GM23248 (cell line): Measurements from ENCODE around the gene MEX3B.

ENCODE experiments used
- EZH2 ChIP-seq: fragments of 200-600 bp; sonication (generic); IDR thresholded peaks from 2 replicates; pipeline ENCODE4 v1.6.1; 2018; ENCODE audit warnings: antibody characterized with exemption, mild to moderate bottlenecking; ENCODE audit not compliant: insufficient read depth, poor library complexity, severe bottlenecking
- EZH2phosphoT487 ChIP-seq: fragments of 200-600 bp; sonication (generic); IDR thresholded peaks from 2 replicates; pipeline ENCODE4 v1.6.1; 2018; ENCODE audit warnings: antibody characterized with exemption, moderate library complexity, mild to moderate bottlenecking, low read depth; ENCODE audit not compliant: insufficient read depth

DNA sequence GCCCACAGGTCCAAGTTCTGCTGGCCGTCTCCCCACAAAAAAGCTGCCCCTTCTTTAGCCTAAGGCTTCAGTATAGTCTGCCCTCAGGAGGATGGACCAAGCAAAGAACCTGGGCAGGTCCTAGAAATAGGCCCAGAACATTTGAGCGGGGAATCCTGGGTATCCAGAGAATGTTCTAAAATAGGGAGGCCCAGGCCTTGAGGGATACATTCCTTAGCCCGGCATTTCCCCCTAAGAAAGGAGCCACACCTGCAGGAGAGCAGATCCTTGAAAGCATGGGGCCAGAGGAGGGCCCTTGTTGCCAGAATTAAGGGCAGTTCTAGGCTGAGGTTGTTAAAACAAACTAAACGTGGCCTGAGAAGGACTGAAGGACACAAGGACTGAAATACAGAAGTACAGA is 20.6 kb upstream of the MEX3B start:
- TF ChIP-seq EZH2phosphoT487 (no peak), EZH2 (no peak)
